HL-60/S4 treated with retinoic acid at 250 ng/mL for 4 days and 3 days (cell line): ENCODE measurements around the gene RBM26.

Source experiments
- in situ Hi-C: fragments of 300-500 bp; cut with MboI; formaldehyde crosslinking; loops from 2 replicates; pipeline ENCODE4 v1.7.0; 2022; ENCODE audit warnings: low sequenced_read_pairs

The RBM26 gene

DNA sequence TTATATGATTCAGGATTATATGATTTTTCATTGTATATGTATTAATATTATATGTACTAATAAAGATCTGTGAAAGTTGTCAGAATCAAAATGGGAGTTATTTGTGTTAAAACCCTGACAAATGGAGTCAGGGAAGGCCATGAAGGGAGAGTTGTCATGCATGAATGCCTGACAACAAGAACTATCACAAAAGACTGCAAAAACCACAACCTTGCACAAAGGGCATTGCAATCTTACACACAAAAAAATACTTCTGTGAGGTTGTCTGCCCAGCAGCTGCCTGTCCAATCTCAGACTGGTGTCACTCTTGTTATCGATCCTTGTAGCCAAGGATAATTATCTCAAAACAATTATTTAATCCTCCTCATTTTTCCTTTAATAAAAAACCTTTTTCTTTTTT, 21.2 kb upstream of the RBM26 start:
- in situ Hi-C loops, result loop anchor here (5.0 kb wide), 1 partner anchor 115 kb away; no protein-coding TSS in a partner anchor

DNA sequence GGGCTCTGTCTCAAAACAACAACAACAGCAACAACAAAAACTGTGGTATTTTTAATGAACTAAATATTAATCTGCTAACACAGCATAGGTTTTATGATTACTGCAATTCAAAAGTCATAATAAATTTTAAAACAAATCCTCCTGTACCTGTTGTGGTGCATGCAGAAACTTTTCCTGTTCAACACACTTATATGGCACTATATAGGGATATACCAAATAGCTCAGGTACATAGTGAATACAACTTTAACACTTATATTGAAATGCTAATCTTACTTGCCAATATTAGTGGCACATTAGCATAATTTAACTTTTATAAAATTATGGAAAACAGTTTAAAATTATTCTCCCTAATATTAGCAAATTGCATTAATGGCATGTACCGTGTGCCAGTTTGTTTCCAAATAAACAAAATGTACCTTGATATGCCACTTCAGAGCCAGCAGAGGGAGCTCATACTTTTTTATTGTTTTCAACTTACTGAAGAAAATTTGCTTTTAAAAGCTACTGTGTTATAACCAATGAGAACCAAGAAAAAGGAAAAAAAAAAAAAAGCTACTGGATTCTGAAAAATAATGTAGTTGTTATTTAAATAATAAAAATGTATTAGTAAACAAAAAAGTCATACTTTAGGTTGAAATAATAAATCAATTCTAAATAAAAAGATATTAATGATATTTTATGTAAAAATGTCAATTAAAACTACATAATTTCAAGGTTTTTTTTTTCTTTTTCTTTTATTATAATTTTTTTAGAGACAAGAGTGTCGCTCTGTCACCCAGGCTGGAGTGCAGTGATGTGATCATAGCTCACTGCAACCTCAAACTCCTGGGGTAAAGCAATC, 18.0 kb upstream of the RBM26 start:
- in situ Hi-C loops, result no loop called here

DNA sequence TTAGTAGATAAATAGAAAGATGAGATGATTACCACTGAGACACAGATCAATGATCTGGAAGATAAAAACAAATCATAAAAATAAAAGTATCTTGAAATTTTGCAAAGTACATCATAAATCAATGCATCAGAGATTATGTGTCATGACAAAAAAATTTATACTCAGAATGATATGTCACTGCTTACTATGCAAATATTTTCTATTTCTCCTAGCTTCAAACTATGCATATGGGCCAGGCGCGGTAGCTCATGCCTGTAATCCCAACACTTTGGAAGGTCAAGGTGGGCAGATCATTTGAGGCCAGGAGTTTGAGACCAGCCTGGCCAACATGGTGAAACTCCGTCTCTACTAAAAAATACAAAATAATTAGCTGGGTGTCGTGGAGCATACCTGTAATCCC, 17.3 kb upstream of the RBM26 start:
- in situ Hi-C loops, result no loop called here

DNA sequence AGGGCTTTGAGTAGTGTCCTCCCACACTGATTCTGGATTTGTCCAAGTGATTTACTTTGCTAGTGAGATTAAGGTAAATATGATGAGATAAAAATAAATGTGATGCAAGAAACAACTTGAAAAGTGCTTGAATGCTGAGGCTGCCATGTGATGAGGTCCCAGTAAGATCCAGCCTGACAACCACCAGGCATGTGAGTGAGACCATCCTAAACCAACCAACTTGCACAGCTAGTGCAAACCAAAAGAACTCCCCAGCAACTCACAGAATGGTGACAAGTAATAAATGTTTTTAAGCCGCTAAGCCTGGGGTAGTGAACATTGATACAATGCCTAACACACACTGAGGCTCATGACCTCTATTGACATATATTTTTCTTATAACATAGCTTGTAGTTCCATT, 13.3 kb upstream of the RBM26 start:
- in situ Hi-C loops, result no loop called here

DNA sequence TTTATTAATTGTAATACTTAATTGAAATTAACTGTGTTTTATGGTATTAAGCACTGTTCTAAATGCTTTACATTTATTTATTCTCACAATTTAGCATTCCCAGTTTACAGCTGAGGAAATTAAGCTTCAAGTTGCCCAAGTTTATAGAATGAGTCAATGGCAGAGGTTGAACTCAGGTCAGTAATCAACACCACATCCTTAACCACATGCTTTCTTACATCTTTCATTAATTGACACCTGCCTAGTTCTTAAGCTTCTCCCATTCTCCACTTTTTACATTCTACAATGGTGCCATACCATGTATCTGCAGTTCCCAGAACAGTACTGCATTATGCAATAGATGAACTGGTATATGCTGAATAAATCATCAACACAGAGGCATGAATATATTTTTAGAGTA, 11.7 kb upstream of the RBM26 start:
- in situ Hi-C loops, result no loop called here

DNA sequence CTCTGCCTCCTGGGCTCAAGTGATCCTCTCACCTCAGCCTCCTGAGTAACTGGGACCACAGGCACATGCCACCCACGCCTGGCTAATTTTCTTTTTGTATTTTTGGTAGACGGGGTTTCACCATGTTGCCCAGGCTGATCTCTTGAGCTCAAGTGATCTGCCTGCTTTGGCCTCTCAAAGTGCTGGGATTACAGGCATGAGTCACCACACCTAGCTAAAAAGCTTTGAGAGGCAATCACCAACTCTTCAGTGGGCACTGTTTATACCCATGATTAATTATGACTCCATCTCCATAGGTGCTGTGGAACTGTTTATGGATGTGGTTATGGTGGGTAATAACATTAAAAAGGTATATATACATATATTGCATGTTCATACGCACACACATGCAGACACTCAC, 7.5 kb upstream of the RBM26 start:
- in situ Hi-C loops, result no loop called here

DNA sequence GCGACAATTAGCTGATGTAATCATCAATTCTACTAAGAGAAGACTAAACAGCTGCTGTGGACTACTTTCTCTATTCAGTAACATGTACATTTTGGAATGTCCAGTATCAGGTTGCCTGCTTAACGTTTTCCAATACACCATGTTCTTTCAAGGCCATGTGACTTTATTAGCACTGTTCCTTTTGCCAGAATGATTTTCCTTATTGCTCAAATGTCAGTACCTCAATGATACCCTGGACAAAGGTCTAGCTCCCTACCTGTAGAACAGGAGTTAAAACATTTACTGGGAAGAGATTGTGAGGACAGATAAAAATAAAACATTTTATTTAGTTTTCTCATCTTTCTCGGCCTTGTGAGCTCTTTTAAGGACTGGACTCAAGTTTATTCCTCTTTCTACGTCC, 3.8 kb upstream of the RBM26 start:
- in situ Hi-C loops, result no loop called here

DNA sequence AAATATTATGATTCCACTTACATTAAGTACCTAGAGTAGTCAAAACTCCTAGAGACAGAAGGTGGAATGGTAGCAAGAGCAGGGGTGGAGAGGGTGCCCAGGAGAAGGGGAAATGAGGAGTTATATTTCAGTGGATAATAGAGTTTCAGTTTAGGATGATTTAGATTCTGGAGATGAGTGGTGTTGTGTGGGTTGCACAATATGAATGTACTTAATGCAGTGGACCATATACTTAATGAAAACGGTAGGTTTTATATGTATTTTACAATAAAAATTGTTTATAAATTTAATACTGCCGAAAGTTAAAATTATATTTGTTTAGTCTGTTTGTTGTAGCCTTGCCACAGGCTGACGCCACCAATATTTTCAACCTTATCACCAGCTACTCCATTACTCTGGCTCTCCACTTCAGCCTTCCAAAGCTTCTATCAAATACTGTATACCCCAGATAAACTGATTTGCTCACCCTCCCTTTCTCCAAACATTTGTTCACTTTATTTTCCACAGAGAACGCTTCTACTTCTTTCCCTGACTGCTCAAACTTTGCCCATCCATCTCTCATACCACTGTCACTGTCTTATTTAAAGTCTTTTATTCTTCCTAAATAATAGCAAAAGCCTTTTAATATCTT, 1.4 kb upstream of the RBM26 start:
- in situ Hi-C loops, result no loop called here

DNA sequence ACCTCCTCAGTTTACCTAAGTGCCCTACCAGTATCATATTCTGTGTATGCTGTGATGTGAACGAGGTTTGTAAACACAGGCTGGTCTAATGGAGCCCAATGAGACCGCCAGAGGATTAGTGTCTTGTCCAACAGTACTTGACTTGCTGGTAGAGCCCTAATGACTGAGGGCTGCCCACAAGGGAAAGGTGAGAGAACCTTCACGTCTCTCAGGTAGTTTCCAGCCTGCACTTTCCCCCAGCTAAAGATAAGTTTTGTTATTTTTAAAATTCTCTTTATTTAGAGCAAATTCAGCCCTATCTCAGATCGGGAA, 498 bp upstream of the RBM26 start:
- in situ Hi-C loops, result no loop called here

DNA sequence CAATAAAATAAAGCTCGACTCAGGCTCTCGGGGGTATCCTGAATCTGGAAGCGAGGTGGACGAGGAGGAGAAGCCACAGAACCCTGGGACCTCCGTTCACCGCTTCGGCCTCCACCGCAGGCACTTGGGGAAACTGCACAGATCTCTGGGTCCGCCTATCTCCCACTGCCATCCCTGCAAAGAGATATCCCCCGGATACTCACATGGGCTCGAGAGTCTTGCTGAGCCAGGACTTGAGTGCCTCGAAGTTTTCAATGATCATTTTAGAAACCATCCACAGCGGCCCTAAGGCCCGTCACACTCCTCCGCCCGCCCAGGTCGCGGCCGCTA, 589 bp downstream of the RBM26 start:
- in situ Hi-C loops, result no loop called here

DNA sequence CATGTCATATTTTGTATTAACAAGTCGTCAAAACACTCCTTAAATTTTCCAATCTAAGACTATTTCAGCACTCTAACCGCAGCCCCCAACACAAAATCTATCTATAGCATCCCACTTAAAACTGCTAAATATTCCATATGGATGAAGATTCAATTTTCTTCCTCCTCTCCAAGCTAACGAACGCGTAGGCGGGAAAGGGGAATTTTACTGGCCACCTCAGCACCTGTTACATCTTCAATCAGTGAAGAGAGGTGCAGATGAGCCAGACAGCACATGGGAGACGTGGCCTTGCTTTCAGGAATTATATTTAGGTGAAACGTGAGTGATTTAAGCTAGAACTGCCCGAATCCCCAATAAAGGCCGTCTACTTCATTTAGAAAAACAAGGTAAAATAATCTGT, 1.1 kb downstream of the RBM26 start:
- in situ Hi-C loops, result no loop called here

DNA sequence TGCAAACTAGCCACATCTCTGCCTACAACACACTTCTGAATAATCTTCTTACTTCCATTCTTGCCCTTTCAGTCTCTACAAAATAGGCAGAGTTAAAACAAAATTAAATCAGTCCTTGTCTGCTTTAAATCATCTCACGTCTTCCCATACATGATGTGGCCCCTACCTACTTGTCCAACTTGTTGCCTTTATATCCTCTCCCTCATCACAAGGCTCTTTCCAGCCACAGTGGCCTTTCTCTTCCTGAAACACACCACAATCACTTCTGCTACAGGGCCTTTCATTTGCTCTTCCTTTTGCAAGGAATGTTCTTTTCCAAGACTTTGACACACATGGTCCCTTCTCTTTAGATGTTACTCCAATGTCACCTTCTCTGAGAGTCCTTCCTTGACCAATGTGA, 1.7 kb downstream of the RBM26 start:
- in situ Hi-C loops, result no loop called here

DNA sequence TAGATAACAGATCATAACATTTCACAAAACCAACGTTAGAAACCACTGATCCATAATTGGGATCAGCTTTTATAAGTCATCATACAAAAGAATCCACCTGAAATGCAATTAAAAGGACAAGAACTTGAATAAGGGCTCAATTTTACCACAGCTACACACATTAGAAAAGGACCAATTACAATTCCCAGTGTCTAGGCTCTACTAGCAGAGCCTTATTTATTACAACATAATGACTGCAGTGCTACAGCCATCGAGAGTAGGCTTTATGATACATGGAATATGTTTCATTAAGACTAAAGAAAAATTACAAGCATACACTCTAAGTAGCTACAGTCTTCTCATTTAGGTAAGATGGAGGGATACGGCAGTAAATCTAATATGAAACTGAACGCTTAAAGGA, 2.9 kb downstream of the RBM26 start:
- in situ Hi-C loops, result no loop called here

DNA sequence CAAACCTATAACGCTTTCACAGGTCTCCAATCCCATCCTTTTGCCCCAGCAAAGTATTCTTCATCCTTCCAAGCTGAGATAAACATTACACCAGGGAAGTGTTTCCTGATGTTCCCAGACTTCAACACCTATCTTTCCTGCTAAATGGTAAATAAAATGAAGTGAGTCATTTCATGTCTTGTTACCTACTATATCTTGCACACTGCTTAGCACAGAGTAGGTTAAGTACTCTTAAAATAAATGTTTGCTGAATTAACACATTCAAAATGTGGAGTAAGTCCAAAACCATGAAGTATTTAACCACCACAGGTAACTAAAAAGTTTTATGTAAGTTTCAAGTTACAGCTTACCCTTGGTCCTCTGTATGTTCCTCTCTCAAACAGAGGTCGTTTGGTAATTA, 3.4 kb downstream of the RBM26 start:
- in situ Hi-C loops, result no loop called here

DNA sequence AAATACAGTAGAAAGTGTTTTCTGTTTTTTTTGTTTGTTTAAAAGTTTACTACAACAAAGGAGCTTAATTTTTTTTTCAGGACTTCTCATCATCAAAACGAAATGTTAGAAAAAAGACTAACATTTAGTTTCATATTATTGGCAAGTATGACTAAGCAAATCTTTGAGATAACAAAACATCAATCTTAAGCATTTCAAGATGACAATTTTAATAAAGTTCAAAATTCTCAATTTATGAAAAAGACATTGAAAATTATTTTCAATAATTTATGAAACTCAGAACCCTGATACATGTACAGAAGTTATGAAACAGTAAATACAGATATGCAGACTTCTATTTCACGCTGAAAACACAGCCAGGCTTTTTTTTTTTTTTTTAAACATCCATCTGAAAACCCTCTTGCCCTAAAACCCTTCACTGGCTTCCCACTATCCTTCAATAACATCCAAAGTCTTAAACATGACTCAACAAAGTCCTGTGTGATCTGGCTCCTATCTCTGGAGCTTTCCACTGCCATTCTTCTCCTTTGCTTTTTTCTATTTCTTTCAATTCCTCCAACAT, 3.9 kb downstream of the RBM26 start:
- in situ Hi-C loops, result no loop called here

DNA sequence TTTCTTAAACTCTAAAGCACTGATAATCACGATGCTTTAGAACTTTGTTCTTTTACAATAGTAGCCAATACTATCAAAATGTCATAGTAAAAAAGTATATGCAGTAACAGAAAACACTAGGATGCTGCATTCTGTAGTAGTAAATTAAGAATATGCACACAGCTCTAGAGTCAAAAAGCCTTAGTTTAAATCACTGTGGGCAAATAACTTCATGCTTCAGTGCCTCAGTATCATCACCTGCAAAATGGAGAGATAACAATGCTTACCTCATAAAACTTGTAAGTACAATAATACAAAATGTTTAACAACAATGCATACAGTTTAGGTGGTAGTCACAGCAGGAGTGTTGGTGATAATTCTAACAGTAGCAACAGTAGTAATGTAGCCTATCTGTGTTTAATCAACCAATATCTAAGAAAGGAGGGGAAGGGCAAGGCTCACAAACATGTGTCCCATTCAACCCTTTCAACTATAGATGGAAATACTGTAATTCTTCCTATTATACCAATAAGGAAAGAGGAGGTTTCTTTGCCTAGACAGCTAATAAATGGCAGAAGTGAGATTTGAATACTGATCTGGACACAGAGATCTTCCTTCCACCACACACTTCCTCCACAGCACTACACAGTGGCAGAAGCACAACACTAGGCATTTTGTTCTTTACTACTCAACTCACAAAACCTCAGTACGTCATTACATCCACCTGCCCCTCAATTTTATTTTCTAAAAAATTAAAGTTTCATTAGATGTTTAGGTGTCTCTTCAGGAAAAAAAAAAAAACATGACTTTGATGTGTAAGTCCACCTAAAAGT, 4.6 kb downstream of the RBM26 start:
- in situ Hi-C loops, result no loop called here

DNA sequence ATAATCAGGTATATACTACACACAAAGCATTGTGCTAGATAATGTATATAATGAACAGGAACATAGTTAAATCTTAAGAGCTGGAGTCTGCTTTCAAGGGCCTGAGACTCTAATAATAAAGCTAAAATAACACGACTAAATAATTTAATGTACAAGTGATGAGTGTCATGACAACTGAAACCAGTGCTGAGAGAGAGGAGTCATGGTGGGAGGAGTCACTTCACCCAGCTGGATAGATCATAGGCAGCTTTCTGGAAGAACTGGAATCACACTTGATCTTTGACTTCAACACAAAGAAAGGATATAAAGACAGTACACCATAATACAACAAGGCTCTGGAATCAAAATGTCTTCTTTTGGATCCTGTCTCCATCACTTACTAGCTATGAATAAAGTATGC, 7.1 kb downstream of the RBM26 start:
- in situ Hi-C loops, result no loop called here

DNA sequence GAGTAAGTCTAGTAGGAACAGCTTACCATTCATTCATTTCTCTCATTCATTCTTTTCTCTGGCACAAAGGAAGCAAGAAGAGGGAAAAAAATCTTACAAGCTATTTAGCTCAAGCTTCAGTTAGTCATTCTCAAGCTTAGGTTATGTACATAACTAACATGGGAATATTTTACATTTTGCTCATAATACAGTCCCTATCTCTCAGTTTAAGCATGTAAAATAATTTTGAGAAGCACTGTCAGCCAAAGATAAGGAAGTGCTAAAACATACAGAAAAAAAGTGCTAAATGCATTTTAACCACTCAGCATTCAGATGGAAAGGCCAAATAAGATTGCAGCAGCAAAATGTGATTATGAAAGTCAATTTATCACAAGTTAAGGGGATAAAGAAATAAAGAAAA, 7.9 kb downstream of the RBM26 start:
- in situ Hi-C loops, result no loop called here

DNA sequence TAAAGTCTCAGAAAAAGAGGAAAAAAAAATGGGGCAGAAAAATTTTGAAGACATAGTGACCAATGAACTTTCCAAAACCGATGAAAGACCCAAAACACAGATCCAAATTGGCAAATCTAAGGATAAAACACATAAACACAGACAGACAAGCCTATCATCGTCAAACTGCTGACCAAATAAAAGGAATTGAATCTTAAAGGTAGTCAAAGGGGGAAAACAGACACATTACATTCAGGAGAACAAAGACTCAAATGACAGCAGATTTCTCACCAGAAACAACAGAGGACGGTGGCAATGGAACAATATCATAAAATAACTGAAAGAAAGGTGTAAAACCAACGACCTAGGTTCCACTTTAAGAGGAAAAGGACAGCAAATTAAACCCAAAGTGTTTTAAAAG, 10.2 kb downstream of the RBM26 start:
- in situ Hi-C loops, result no loop called here

DNA sequence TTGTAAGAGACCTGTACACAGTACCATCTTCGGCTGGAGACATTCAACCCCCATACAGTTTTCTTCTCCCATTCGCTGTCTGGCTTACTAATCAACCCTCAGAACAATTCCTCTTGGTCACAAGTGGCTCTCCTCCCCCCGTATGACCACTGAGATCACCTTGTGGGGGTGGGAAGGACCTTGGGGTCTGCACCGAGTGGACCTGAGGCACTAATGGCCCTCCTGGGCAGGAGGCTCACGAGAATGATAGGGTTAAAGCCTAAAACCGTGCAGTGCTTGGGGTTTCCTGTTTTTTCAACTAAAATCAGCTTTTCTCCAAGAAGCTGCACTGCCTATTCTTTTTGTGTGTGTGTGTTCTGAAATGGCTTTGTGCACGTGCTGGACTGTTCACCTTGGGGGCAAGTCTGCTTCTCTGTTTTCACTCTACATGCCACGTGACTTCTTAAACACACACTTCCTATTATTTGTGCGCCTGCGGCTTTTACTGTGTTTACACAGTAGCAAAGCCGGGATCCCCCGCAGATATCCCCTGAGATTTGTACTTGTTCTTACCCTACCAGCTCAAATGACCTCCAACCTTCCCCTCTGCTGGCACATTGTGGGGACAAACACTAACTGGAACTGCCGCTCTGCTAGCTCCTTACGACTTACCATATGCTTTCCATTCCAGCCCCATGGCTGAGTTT, 12.3 kb downstream of the RBM26 start:
- in situ Hi-C loops, result no loop called here

DNA sequence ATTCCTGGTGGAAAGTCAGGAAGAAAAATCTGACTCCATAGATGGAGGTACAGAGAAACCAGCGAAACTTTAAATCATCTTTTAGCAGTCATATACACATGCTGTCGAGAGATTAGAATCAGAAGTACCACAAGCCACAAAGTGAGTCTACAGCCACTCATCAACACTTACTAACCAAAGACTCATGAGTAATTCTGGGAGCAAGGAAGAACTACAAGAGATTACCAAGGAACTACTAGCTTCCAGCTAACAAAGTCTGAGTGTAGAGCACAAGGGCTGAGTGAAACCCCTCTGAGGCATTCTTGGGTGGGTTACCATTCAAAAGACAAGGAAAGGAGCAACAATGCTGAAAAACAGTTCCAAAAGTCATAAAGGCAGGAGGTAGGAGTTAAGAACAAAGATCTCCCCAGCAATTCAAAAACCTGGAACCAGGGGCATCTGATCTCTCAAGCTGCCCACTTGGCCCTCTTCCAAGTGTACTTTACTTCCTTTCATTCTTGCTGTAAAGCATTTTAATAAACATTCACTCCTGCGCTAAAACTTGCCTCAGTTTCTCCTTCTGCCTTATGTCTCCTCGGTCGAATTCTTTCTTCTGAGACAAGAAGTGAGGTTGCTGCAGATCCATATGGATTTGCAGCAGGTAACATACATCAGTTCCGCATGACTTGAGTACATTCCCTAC, 13.0 kb downstream of the RBM26 start:
- in situ Hi-C loops, result no loop called here
